Parathyroid adenoma (tissue), 2 donors: ENCODE results near the gene NOS1AP.

Source experiments
- H2AFZ ChIP-seq: fragments of 300-600 bp; sonication (generic); one replicate; pipeline ENCODE4 v1.7.0; 2017; ENCODE audit warnings: antibody characterized with exemption, mild to moderate bottlenecking
- H3K27ac ChIP-seq: fragments of 300-600 bp; sonication (generic); one replicate; pipeline ENCODE4 v1.7.0; 2017
- H3K27me3 ChIP-seq: fragments of 300-600 bp; sonication (generic); one replicate; pipeline ENCODE4 v1.7.0; 2017; ENCODE audit warnings: low read length; ENCODE audit not compliant: control insufficient read depth, insufficient read depth
- H3K36me3 ChIP-seq: fragments of 300-600 bp; sonication (generic); one replicate; pipeline ENCODE4 v1.7.0; 2017; ENCODE audit warnings: low read length; ENCODE audit not compliant: control insufficient read depth, insufficient read depth
- H3K4me1 ChIP-seq: fragments of 300-600 bp; sonication (generic); one replicate; pipeline ENCODE4 v1.7.0; 2017; ENCODE audit warnings: control low read depth
- H3K4me2 ChIP-seq: fragments of 300-600 bp; sonication (generic); one replicate; pipeline ENCODE4 v1.7.0; 2017; ENCODE audit warnings: low read length
- H3K4me3 ChIP-seq: fragments of 300-600 bp; sonication (generic); one replicate; pipeline ENCODE4 v1.7.0; 2017; ENCODE audit warnings: low read depth, low read length
- H3K79me2 ChIP-seq: fragments of 300-600 bp; sonication (generic); one replicate; pipeline ENCODE4 v1.7.0; 2017; ENCODE audit warnings: control low read depth
- H3K9ac ChIP-seq: fragments of 300-600 bp; sonication (generic); one replicate; pipeline ENCODE4 v1.7.0; 2017; ENCODE audit warnings: mild to moderate bottlenecking
- H3K9me3 ChIP-seq: fragments of 300-600 bp; sonication (generic); one replicate; pipeline ENCODE4 v1.7.0; 2017; ENCODE audit warnings: low read length; ENCODE audit not compliant: control insufficient read depth
- CTCF ChIP-seq: fragments of 300-600 bp; sonication (generic); IDR thresholded peaks from one replicate; pipeline ENCODE4 v1.7.0; 2017; ENCODE audit warnings: antibody characterized with exemption, mild to moderate bottlenecking
- donor health status: primary hyperparathyroidism.

NOS1AP gene

DNA sequence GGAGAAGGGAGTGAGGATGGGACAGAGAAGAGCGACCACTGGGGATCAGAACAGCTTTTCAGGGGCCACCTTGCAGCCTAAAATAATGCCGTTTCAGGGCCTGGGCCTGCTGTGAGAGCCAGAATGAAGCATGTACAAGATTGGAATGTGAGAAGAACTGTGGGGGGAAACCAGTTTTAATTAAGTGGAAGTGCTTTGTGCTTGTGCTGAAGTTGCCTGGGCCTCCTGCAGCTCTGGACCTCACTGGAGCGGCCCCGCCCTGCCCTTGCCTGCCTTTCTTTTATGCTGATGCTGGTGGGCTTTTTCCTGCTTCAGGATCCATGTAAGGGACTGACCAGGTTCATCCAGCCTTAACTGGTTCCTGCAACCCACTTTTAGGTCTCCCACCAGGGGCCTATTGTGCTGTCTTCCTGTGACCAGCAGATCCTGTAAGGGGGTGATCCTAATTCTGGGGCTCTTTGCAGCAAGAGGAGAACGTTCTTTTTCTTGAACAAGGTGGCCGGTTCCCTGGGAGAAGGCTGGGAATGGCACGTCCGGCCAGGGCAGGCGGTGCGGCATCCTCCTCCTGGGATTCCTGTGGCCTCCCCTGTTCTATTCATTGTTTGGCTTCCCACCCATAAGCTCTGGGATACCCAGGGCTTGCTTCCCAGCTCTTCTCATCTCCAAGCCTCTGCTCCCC, 315.2 kb downstream of the NOS1AP start:
- H3K36me3 ChIP-seq = no peaks in the 10 kb centered on the region
- no peak overlapping the region for H2AFZ ChIP-seq
- H3K9me3 ChIP-seq = no peaks in the 10 kb centered on the region
- no peak overlapping the region for H3K9ac ChIP-seq
- H3K27ac ChIP-seq = no peak overlapping the region
- no peak overlapping the region for H3K4me2 ChIP-seq
- no peaks in the 10 kb centered on the region for H3K79me2 ChIP-seq
- no peaks in the 10 kb centered on the region for H3K4me1 ChIP-seq
- TF ChIP-seq CTCF = no peak
- H3K4me3 ChIP-seq = no peak overlapping the region
- H3K27me3 ChIP-seq = no peaks in the 10 kb centered on the region

- Histone ChIP-seq H3K4me1 (no peaks in the 10 kb centered on the region), H3K27ac (no peak overlapping the region), H3K27me3 (no peaks in the 10 kb centered on the region), H3K79me2 (no peaks in the 10 kb centered on the region), H2AFZ (no peak overlapping the region), H3K4me3 (no peak overlapping the region), H3K9ac (no peak overlapping the region), H3K9me3 (no peaks in the 10 kb centered on the region), H3K36me3 (no peaks in the 10 kb centered on the region), H3K4me2 (no peak overlapping the region)
- no peak for TF ChIP-seq CTCF
These were observed 315.8 kb downstream of the NOS1AP start for GRCh38 chr1:162385280-162385623.

DNA sequence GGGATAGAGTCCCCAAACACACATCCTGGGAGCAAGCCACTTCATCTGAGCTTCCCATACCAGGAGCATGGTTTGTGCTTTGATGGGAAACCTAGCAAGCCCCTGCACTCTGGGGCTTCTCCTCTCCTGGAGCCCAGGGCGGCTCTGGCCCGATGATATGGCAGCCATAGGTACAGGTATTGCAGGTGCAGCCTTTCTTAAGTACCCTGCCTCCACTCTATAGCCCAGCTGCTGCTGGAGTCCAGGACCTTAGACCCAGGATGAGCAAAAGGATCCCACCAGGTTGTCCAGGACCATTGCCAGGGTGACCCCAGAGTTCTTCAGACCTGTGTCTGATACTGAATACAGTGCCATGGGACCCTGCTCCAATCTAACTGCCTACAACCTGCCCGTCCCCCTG, 316.2 kb downstream of the NOS1AP start:
- no peak overlapping the region for H3K27ac ChIP-seq
- H3K4me1 ChIP-seq = no peaks in the 10 kb centered on the region
- H3K9ac ChIP-seq = no peak overlapping the region
- H3K4me3 ChIP-seq = no peak overlapping the region
- H3K79me2 ChIP-seq = no peaks in the 10 kb centered on the region
- no peak for TF ChIP-seq CTCF
- no peak overlapping the region for H3K4me2 ChIP-seq
- no peaks in the 10 kb centered on the region for H3K9me3 ChIP-seq
- no peaks in the 10 kb centered on the region for H3K27me3 ChIP-seq
- no peaks in the 10 kb centered on the region for H3K36me3 ChIP-seq
- H2AFZ ChIP-seq = no peak overlapping the region

DNA sequence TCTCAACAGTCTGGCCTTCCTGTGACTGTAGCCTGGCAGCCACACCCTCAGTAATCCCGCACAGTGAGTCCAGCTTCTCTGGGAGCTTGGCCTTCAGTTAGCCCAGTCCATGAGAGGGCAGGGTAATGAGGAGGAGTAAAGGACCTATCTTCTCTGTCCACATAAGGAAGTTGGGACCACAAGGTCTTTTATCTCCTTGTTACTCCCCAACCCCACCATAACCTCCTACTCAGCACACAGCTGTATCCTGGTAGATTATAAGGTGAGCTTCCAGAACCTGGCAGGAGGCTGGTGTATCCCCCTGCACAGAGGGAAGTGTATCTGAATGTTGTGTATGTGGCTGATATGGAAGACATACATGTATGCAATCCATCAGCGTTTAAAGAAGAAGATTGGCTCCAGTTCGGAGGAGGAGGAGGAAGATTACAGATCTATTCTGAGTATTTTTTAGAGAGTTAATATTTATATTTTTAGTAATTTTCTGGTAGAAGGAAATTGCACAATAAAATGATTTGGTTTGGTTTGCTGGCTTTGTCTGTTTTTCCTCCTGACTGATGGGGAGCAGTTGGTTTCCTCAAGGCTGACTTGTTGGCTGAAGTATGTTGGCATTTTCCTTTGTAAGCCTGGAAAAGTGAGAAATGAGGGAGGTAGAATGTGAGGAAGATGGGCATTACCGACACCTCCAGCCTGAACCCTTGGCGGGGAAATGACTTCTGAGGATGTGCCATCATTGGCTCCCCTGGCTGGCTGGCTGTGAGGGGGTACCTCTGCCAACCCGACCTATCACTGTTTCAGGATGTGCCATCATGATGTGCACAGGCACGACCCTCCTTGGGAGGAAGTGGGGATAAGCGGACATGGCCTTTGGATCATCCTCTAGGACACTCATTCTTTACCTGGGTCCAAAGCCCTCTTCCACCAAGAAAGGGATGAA, 317.1 kb downstream of the NOS1AP start:
- Histone ChIP-seq H3K9ac (no peak overlapping the region), H3K27ac (no peak overlapping the region), H3K4me2 (no peak overlapping the region), H2AFZ (no peak overlapping the region), H3K79me2 (no peaks in the 10 kb centered on the region), H3K36me3 (no peaks in the 10 kb centered on the region), H3K9me3 (no peaks in the 10 kb centered on the region), H3K4me3 (no peak overlapping the region), H3K4me1 (no peaks in the 10 kb centered on the region), H3K27me3 (no peaks in the 10 kb centered on the region)
- TF ChIP-seq CTCF = no peak
